GM12873 (cell line): ENCODE data around the gene RNF151.

Experiments used
- TF ChIP-seq, protein P1 (sequence below): IDR thresholded peaks from 2 replicates; pipeline ENCODE4 v1.5.1; 2012; ENCODE audit warnings: low read depth, mild to moderate bottlenecking, moderate library complexity, low read length, control low read depth; ENCODE audit not compliant: insufficient read depth; ENCODE audit errors: missing control alignments

RNF151 gene

GRCh38 chr16:1941162-1942046 lies 25.3 kb upstream of the RNF151 start:
- TF ChIP-seq, protein P1, sequence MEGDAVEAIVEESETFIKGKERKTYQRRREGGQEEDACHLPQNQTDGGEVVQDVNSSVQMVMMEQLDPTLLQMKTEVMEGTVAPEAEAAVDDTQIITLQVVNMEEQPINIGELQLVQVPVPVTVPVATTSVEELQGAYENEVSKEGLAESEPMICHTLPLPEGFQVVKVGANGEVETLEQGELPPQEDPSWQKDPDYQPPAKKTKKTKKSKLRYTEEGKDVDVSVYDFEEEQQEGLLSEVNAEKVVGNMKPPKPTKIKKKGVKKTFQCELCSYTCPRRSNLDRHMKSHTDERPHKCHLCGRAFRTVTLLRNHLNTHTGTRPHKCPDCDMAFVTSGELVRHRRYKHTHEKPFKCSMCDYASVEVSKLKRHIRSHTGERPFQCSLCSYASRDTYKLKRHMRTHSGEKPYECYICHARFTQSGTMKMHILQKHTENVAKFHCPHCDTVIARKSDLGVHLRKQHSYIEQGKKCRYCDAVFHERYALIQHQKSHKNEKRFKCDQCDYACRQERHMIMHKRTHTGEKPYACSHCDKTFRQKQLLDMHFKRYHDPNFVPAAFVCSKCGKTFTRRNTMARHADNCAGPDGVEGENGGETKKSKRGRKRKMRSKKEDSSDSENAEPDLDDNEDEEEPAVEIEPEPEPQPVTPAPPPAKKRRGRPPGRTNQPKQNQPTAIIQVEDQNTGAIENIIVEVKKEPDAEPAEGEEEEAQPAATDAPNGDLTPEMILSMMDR: no peak

DNA sequence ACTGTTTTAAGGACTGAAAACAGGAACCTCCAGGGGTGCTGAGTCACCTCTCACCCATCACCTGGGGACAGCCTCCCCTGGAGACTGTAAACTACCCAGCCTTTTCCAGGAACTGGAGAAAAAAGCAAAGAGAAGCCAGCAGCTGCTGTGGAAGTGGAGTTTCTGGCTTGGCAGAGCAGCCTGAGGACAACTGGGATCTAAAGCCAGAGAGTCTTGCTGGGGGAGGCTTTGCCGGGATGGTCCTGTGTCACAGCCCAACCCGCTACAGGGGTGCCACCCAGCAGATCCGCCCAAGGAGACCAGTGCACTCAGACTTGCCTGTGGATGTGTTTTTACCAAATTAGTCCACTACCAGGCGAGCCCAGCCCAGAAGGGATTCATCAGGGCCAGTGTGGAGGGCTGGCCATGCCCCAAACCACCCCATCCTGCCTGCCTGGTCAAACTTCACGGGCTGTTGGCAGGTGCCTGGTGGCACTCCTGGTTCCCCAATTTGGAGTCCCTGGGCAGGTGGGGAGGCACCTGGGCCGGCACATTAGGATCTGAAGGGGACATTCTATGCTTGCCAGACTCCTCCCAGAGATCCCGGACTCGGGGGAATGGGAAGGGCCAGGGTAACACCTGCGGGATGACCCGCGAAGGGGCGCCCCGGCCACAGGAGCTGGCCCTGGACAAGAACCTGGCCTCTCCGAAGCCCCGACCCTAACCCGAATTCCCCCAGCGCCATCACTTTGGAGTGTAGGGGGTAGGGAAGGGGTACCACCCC lies 24.4 kb upstream of the RNF151 start:
- TF ChIP-seq, protein P1: no peak

GRCh38 chr16:1942810-1943726 lies 23.6 kb upstream of the RNF151 start, which contains the start of gene MSRB1:
Gene MSRB1, minus strand, starts transcription at chr16:1943199. Its CDS starts 43 bp downstream, at chr16:1943156.
- TF ChIP-seq, protein P1: no peak

DNA sequence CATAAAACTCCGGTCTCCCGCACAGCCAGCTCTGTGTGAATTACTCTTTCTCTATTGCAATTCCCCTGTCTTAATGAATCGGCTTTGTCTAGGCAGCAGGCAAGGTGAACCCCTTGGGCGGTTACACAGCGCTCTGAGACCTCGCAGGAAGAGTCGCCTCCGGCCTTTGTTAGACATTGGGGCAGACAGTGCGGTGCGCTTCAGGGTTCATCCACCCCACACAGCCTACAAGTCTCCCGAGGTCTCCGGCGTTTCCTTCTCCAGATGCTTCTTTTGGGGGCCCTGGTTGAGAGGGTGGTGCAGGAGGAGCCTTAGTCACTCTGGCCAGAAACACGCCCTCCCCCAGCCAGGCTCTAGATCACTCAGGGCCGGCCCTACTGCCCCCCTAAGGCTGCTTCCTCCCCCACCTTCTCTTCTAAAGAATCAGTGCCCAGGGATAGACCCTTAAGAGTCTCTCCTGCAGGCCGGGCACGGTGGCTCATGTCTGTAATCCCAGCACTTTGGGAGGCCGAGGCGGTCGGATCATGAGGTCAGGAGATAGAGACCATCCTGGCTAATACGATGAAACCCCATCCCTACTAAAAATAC lies 21.9 kb upstream of the RNF151 start:
- TF ChIP-seq, protein P1: no peak

- TF ChIP-seq, protein P1: no peak
These were observed 20.9 kb upstream of the RNF151 start for GRCh38 chr16:1945559-1946391.
